Stomach (tissue), 4 donors: Measurements from ENCODE around the gene TLCD2.

Experiments used
- EP300 ChIP-seq: sonication (generic); formaldehyde crosslinking; IDR thresholded peaks from one replicate; pipeline ENCODE4 v1.6.1; 2017; ENCODE audit warnings: antibody characterized with exemption
- TF ChIP-seq, protein P1 (sequence below), 7 experiments: fragments of 450-650 bp in 4 of 7; fragments of 200-600 bp in 3 of 7; sonication (generic) in 3 of 7; IDR thresholded peaks; one replicate each; pipeline ENCODE4 v1.5.1; 2016 to 2019; ENCODE audit warnings: antibody characterized with exemption in 7 of 7, control low read depth in 2 of 7, mild to moderate bottlenecking in 1 of 7

DNA sequence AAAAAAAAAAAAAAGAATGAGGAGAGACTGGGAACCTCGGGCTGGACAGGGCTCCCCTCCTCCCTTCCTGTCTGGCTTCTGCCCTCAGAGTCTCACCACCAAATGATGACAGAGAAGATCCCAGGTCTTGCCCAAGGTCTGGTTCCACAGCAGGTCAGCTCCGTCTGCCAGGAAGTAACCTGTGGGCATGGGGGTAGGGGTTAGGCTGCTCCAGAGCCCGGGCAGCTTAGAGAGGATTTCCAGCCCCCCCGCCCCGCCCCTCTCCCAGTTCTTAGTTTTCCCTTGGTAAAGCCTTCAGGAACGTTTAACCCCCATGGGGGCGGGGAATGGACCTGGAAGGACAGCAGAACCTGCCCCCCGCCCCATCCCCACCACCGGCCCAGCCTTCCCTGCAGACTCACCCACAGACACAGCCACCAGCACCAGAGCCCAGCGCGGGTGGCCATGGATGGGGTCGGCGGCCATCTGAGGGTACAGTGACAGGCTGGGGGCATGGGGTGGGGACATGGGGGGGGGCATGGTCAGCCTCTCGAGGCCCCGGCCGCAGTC, 700 bp downstream of the TLCD2 start:
- TF ChIP-seq, protein P1, sequence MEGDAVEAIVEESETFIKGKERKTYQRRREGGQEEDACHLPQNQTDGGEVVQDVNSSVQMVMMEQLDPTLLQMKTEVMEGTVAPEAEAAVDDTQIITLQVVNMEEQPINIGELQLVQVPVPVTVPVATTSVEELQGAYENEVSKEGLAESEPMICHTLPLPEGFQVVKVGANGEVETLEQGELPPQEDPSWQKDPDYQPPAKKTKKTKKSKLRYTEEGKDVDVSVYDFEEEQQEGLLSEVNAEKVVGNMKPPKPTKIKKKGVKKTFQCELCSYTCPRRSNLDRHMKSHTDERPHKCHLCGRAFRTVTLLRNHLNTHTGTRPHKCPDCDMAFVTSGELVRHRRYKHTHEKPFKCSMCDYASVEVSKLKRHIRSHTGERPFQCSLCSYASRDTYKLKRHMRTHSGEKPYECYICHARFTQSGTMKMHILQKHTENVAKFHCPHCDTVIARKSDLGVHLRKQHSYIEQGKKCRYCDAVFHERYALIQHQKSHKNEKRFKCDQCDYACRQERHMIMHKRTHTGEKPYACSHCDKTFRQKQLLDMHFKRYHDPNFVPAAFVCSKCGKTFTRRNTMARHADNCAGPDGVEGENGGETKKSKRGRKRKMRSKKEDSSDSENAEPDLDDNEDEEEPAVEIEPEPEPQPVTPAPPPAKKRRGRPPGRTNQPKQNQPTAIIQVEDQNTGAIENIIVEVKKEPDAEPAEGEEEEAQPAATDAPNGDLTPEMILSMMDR (IDR thresholded peaks at IDR 0.05), result no peak
- TF ChIP-seq EP300, result no peak
